K562 (cell line): ENCODE measurements around the gene RAB17. TPM values are rescaled to one million over a fixed set of nuclear protein-coding genes. Genes with fewer than 3 reads are reported as not detected.

Experiments used
- ATAC-seq: fragments of 200-7000 bp; cut with Tn5 transposase; 3 replicates; pipeline ENCODE4 v1.9.1; 2020; ENCODE audit warnings: moderate library complexity
- BruUV-seq: library from RNA; stranded (reverse); fragments of 400-500 nt; replicated peaks from 2 replicates; lab custom pipeline; 2021; lab: Mats Ljungman, UMichigan
- CTCF ChIA-PET: fragments of 300-600 bp; formaldehyde crosslinking; extraction: SDS; loops from one replicate; lab custom pipeline; 2021; ENCODE audit warnings: low intra/inter-chr PET ratio; lab: Yijun Ruan, JAX
- POLR2A ChIA-PET: fragments of 300-600, 350-650 bp; sonication (Branson Sonifier 250); formaldehyde crosslinking; extraction: SDS; loops from one replicate; lab custom pipeline; 2021; ENCODE audit warnings: antibody characterized with exemption, inconsistent platforms; lab: Yijun Ruan, JAX
- DNase-seq, 4 experiments: peaks; one replicate each; pipeline versions ENCODE4 v3.0.0 to v3.0.0-alpha.2; 2011 to 2018; ENCODE audit warnings: low spot score in 3 of 4, mixed read lengths in 3 of 4; ENCODE audit errors: extremely low read depth in 1 of 4
- FAIRE-seq: peaks from 2 replicates; lab custom pipeline; 2011; peaks lifted over from hg19 to GRCh38; lab: Jason Lieb, UNC
- H2AFZ ChIP-seq: 2 replicates; pipeline ENCODE4 v1.6.0; 2011; ENCODE audit warnings: low read depth, low read length, control low read depth, inconsistent platforms
- H3K27ac ChIP-seq: fragments of 200-600 bp; 3 replicates; pipeline ENCODE4 v1.8.0; 2011; ENCODE audit warnings: low read depth, mild to moderate bottlenecking, control low read depth, inconsistent platforms, low read length, moderate library complexity, mixed read lengths; ENCODE audit errors: extremely low read depth
- H3K27me3 ChIP-seq, 2 experiments: fragments of 300-600 bp in 1 of 2; 2 replicates in 1 of 2; 3 replicates in 1 of 2; pipeline versions ENCODE4 v1.6.0 to v1.8.0; 2011; ENCODE audit warnings: inconsistent platforms in 2 of 2, low read length in 2 of 2, mild to moderate bottlenecking in 1 of 2, mixed read lengths in 1 of 2, moderate library complexity in 1 of 2; ENCODE audit not compliant: control insufficient read depth in 2 of 2, insufficient read depth in 2 of 2
- H3K36me3 ChIP-seq: fragments of 300-600 bp; 3 replicates; pipeline ENCODE4 v1.8.0; 2011; ENCODE audit warnings: mild to moderate bottlenecking, low read length, inconsistent platforms; ENCODE audit not compliant: control insufficient read depth, insufficient read depth
- H3K4me1 ChIP-seq, 2 experiments: fragments of 200-600 bp in 1 of 2; replicated peaks in 1 of 2; 2 replicates in 1 of 2; 3 replicates in 1 of 2; pipeline versions ENCODE4 v1.5.1 to v1.8.0; 2011; ENCODE audit warnings: inconsistent platforms in 2 of 2, low read length in 2 of 2, mild to moderate bottlenecking in 1 of 2, mixed read lengths in 1 of 2, moderate library complexity in 1 of 2; ENCODE audit not compliant: control insufficient read depth in 2 of 2, insufficient read depth in 2 of 2
- H3K4me2 ChIP-seq: 2 replicates; pipeline ENCODE4 v1.6.1; 2011; ENCODE audit warnings: low read length, control low read depth, inconsistent platforms, mixed read lengths; ENCODE audit not compliant: insufficient read depth
- H3K4me3 ChIP-seq: fragments of 200-600 bp; sonication (generic), shearing (Covaris generic); 2 replicates; pipeline ENCODE4 v1.5.1; 2016; ENCODE audit warnings: control low read depth, inconsistent platforms
- H3K79me2 ChIP-seq: fragments of 200-600 bp; 3 replicates; pipeline ENCODE4 v1.8.0; 2011; ENCODE audit warnings: low read length, inconsistent platforms; ENCODE audit not compliant: control insufficient read depth, insufficient read depth
- H3K9ac ChIP-seq, 2 experiments: 2 replicates each; pipeline versions ENCODE4 v1.6.0 to v1.6.1; 2011; ENCODE audit warnings: low read depth in 2 of 2, low read length in 2 of 2, control low read depth in 1 of 2, inconsistent platforms in 1 of 2, mild to moderate bottlenecking in 1 of 2, mixed read lengths in 1 of 2; ENCODE audit not compliant: insufficient read depth in 1 of 2
- H3K9me1 ChIP-seq: one replicate; pipeline ENCODE4 v1.6.0; 2011; ENCODE audit warnings: inconsistent platforms, mild to moderate bottlenecking, low read length, moderate library complexity; ENCODE audit not compliant: control insufficient read depth, insufficient read depth
- H3K9me3 ChIP-seq: replicated peaks from 2 replicates; pipeline ENCODE4 v1.5.1; 2011; ENCODE audit warnings: low read depth, low read length, inconsistent platforms; ENCODE audit not compliant: control insufficient read depth, insufficient read depth
- H4K20me1 ChIP-seq: replicated peaks from 2 replicates; pipeline ENCODE4 v1.6.1; 2011; ENCODE audit warnings: low read length, inconsistent platforms, mixed read lengths; ENCODE audit not compliant: control insufficient read depth, insufficient read depth
- CREM ChIP-seq: IDR thresholded peaks from 2 replicates; pipeline ENCODE4 v1.6.1; 2014; ENCODE audit warnings: antibody characterized with exemption, low read depth
- HDAC2 ChIP-seq: fragments of 450-650 bp; IDR thresholded peaks from 2 replicates; pipeline ENCODE4 v1.6.1; 2016; ENCODE audit warnings: mild to moderate bottlenecking
- HDAC8 ChIP-seq: fragments of 450-650 bp; IDR thresholded peaks from 2 replicates; pipeline ENCODE4 v1.6.1; 2016; ENCODE audit warnings: mild to moderate bottlenecking, missing genetic modification characterization, moderate library complexity, missing compliant biosample characterization
- NR2F6 ChIP-seq: fragments of 450-650 bp; formaldehyde crosslinking; IDR thresholded peaks from 2 replicates; pipeline ENCODE4 v1.4.0; 2020; ENCODE audit warnings: mild to moderate bottlenecking
- TBL1XR1 ChIP-seq, 2 experiments: IDR thresholded peaks; 2 replicates each; pipeline ENCODE4 v1.6.1; 2012; ENCODE audit warnings: improper control_type of control experiment in 2 of 2, low read length in 2 of 2, mild to moderate bottlenecking in 1 of 2
- TEAD2 ChIP-seq: fragments of 450-650 bp; IDR thresholded peaks from 2 replicates; pipeline ENCODE4 v1.6.1; 2016; ENCODE audit warnings: missing genetic modification characterization, control low read depth, missing compliant biosample characterization
- WGBS: fragments of 100-300 bp; shearing (Covaris generic); methylation state at CpG from one replicate; pipeline ENCODE4 v1.1.6; 2016; ENCODE audit warnings: low coverage, mixed read lengths; ENCODE audit not compliant: insufficient coverage; ENCODE audit errors: missing lambda C conversion rate; 5-methylcytosine and 5-hydroxymethylcytosine counted together
- in situ Hi-C: fragments of 300-500 bp; cut with MboI; formaldehyde crosslinking; loops from 4 replicates; pipeline ENCODE4 v1.15.0; 2018; ENCODE audit warnings: inconsistent platforms, mixed read lengths
- intact Hi-C: fragments of 100-400 bp; cut with micrococcal nuclease; formaldehyde crosslinking; loops from 2 replicates; pipeline ENCODE4 v1.14.2; 2022
- polyA plus RNA-seq, 8 experiments: library from polyadenylated mRNA; depleted of rRNA in 4 of 8; stranded (reverse) in 5 of 8; unstranded in 3 of 8; fragments of >200 nt; fragmentation: Nextera tagmentation in 2 of 8; fragmentation: Illumina TruSeq in 1 of 8; extraction: Ambion mirVana in 2 of 8; extraction: Trizol in 1 of 8; gene quantifications; 2 replicates each; pipeline versions ENCODE4 v1.2.1 to v1.2.3, GENCODE V29; 2011 to 2014; ENCODE audit warnings: inconsistent platforms in 1 of 8, missing spikeins in 1 of 8
- total RNA-seq, 7 experiments: library from RNA; depleted of rRNA in 6 of 7; stranded (reverse); fragments of >200 nt in 6 of 7; fragmentation: Illumina TruSeq in 2 of 7; extraction: Trizol in 2 of 7; gene quantifications; 2 replicates each; pipeline versions ENCODE4 v1.2.1 to v1.2.3, GENCODE V29; 2011 to 2021; ENCODE audit warnings: low replicate concordance in 1 of 7
- TF ChIP-seq, protein P1 (sequence below): sonication (generic); formaldehyde crosslinking; IDR thresholded peaks from 2 replicates; pipeline ENCODE4 v1.8.1; 2023; ENCODE audit warnings: mild to moderate bottlenecking, missing genetic modification reagents

The RAB17 gene
- total and polyA plus RNA-seq, 9 of the 15 experiments (the other 6 are each of a cell fraction or from before 2014, with no cell fraction given), result 0.13 TPM; not detected in 8

- H2AFZ ChIP-seq, result no peak overlapping the region
- no peaks in the 10 kb centered on the region for H3K79me2 ChIP-seq
- no peak overlapping the region for H3K9ac ChIP-seq
- no peak overlapping the region for H3K4me2 ChIP-seq
- no peaks in the 10 kb centered on the region for H3K9me1 ChIP-seq
- H3K36me3 ChIP-seq, result no peaks in the 10 kb centered on the region
- ChIA-PET CTCF (no interaction called here), POLR2A (no interaction called here)
- no peak for FAIRE-seq
- DNase-seq, result no peak
- 13% methylated on average over 9 of the region's 17 CpGs for WGBS
- no peak overlapping the region for H3K4me3 ChIP-seq
- ATAC-seq, result no peak
- no peak overlapping the region for H3K27ac ChIP-seq
- TF ChIP-seq NR2F6 (CRISPR knock-in tag) (no peak), HDAC2 (no peak), HDAC8 (tag) (no peak), TEAD2 (tag) (no peak), TBL1XR1 (IDR thresholded peaks at IDR 0.05; ENCODE audit: low read length in 2 of 2) (no peak), CREM (no peak)
- TF ChIP-seq, protein P1, sequence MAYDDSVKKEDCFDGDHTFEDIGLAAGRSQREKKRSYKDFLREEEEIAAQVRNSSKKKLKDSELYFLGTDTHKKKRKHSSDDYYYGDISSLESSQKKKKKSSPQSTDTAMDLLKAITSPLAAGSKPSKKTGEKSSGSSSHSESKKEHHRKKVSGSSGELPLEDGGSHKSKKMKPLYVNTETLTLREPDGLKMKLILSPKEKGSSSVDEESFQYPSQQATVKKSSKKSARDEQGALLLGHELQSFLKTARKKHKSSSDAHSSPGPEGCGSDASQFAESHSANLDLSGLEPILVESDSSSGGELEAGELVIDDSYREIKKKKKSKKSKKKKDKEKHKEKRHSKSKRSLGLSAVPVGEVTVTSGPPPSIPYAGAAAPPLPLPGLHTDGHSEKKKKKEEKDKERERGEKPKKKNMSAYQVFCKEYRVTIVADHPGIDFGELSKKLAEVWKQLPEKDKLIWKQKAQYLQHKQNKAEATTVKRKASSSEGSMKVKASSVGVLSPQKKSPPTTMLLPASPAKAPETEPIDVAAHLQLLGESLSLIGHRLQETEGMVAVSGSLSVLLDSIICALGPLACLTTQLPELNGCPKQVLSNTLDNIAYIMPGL, result no peak
- in situ Hi-C loops (no loop called here), intact Hi-C loops (no loop called here)
- no peaks in the 10 kb centered on the region for H3K9me3 ChIP-seq
- peaks cover 0 to 32% of the 10 kb centered on the region in 2 experiments; a peak in 3 of 5 replicates for H3K27me3 ChIP-seq
- BruUV-seq, result no TSS peak
- no peaks in the 10 kb centered on the region for H3K4me1 ChIP-seq
- no peaks in the 10 kb centered on the region for H4K20me1 ChIP-seq
These were observed 64.9 kb downstream of the RAB17 start for GRCh38 chr2:237525559-237526157.
